Loucy (cell line): ENCODE measurements around the gene PLEKHA4.

Experiments
- EZH2phosphoT487 ChIP-seq: fragments of 200-600 bp; IDR thresholded peaks from 2 replicates; pipeline ENCODE4 v1.6.1; 2018; ENCODE audit warnings: antibody characterized with exemption, mild to moderate bottlenecking, moderate library complexity, borderline replicate concordance
- TF ChIP-seq, protein P1 (sequence below): fragments of 200-600 bp; sonication (generic); conservative IDR thresholded peaks from 2 replicates; pipeline ENCODE4 v1.5.1; 2014; ENCODE audit warnings: mild to moderate bottlenecking, antibody characterized with exemption, low read length

DNA sequence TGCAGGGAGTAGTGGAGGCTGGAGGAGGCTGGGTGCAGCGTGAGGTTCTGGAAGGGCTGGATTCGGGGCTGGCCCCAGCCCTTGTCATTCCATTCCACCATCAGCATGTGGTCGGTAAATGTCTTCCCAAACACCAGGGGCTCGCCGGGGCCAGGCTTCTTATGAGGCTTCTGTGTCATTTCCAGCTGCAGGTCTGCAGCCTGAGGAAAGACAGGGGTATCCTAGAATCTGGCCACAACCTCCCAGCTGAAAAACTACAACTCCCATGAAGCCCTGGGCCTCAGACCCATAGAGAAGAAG lies 61.9 kb downstream of the PLEKHA4 start:
- TF ChIP-seq, protein P1, sequence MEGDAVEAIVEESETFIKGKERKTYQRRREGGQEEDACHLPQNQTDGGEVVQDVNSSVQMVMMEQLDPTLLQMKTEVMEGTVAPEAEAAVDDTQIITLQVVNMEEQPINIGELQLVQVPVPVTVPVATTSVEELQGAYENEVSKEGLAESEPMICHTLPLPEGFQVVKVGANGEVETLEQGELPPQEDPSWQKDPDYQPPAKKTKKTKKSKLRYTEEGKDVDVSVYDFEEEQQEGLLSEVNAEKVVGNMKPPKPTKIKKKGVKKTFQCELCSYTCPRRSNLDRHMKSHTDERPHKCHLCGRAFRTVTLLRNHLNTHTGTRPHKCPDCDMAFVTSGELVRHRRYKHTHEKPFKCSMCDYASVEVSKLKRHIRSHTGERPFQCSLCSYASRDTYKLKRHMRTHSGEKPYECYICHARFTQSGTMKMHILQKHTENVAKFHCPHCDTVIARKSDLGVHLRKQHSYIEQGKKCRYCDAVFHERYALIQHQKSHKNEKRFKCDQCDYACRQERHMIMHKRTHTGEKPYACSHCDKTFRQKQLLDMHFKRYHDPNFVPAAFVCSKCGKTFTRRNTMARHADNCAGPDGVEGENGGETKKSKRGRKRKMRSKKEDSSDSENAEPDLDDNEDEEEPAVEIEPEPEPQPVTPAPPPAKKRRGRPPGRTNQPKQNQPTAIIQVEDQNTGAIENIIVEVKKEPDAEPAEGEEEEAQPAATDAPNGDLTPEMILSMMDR: no peak
- no peak for TF ChIP-seq EZH2phosphoT487
